ENCODE results near the gene HSPB6. TPM values are rescaled to one million over a fixed set of nuclear protein-coding genes. Genes with fewer than 3 reads are reported as not detected.

HSPB6 gene
- total and polyA plus RNA-seq, 2 of the 8 experiments (the other 6 are each of a cell fraction or from before 2014, with no cell fraction given): 0.91 TPM; not detected in 1

DNA sequence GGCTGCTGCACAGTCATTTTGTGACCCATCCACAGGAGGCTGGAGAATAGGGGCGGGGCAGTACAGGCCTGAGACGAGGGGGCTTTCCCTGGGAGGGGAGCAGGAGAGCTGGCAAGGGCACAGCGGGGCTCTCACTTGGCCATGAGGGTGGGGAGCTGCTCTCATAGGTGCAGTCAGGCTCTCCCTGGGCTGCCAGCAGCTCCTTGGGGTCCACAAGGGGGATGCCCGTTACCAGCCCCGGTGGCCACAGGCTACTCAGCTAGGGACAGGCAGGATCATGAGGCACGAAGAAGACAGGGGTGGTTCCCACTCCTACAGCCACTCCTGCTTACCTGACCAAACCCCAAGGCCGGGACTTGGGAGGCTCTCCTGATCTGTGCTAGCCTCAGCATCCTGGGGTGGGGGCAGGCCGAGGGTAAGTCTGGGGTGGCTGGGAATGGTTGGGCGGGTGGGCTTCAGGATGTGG, 35.0 kb upstream of the HSPB6 start (continued):
- TF ChIP-seq CHD7 (IDR thresholded peaks at IDR 0.05; ENCODE audit: insufficient replicate concordance, low read length): no peak
- TF ChIP-seq EZH2 (IDR thresholded peaks at IDR 0.05; ENCODE audit: low read depth, low read length, severe bottlenecking): no peak
- TF ChIP-seq JUND (IDR thresholded peaks at IDR 0.05; ENCODE audit: low read length): no peak
- TF ChIP-seq CHD2 (IDR thresholded peaks at IDR 0.05; ENCODE audit: low read length): no peak
- no peak for TF ChIP-seq ATF2 (IDR thresholded peaks at IDR 0.05; ENCODE audit: low read length)
- no peak for TF ChIP-seq FOSL1 (IDR thresholded peaks at IDR 0.05; ENCODE audit: insufficient read depth, low read depth, low read length)
- TF ChIP-seq POLR2A (IDR thresholded peaks at IDR 0.05; ENCODE audit: control extremely low read depth in 1 of 2, low read depth in 2 of 2, low read length in 2 of 2): no peak
- no peak for TF ChIP-seq BRCA1 (IDR thresholded peaks at IDR 0.05; ENCODE audit: low read depth, low read length)
- TF ChIP-seq SP1 (IDR thresholded peaks at IDR 0.05; ENCODE audit: low read depth, low read length): no peak

Measured in H1 (cell line).